ENCODE data around the gene DEPDC5. TPM values are rescaled to one million over a fixed set of nuclear protein-coding genes. Genes with fewer than 3 reads are reported as not detected.

Gene DEPDC5
- total and polyA plus RNA-seq, 12 donors: 14.4 to 35.9 (median 23.1) TPM

GRCh38 chr22:31850135-31850534 is 96.3 kb downstream of the DEPDC5 start:
- Histone ChIP-seq H3K4me1 (replicated peaks in 1 of 2) (peaks cover 0 to 7% of the 10 kb centered on the region in 2 donors), H3K27ac (no peak overlapping the region), H3K4me3 (no peak overlapping the region), H3K9me3 (replicated peaks in 1 of 3) (no peaks in the 10 kb centered on the region), H3K36me3 (replicated peaks in 1 of 2) (peaks cover 0 to 68% of the 10 kb centered on the region in 2 donors), H3K27me3 (no peaks in the 10 kb centered on the region)
- TF ChIP-seq POLR2A (IDR thresholded peaks at IDR 0.05): no peak
- TF ChIP-seq, protein P1, sequence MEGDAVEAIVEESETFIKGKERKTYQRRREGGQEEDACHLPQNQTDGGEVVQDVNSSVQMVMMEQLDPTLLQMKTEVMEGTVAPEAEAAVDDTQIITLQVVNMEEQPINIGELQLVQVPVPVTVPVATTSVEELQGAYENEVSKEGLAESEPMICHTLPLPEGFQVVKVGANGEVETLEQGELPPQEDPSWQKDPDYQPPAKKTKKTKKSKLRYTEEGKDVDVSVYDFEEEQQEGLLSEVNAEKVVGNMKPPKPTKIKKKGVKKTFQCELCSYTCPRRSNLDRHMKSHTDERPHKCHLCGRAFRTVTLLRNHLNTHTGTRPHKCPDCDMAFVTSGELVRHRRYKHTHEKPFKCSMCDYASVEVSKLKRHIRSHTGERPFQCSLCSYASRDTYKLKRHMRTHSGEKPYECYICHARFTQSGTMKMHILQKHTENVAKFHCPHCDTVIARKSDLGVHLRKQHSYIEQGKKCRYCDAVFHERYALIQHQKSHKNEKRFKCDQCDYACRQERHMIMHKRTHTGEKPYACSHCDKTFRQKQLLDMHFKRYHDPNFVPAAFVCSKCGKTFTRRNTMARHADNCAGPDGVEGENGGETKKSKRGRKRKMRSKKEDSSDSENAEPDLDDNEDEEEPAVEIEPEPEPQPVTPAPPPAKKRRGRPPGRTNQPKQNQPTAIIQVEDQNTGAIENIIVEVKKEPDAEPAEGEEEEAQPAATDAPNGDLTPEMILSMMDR (IDR thresholded peaks at IDR 0.05): no peak
- intact Hi-C loops (cut with DNase I): no loop called here
- 63 to 77% (median 69%) methylated on average over 3 of the region's 3 CpGs for WGBS, 4 donors
- no peak for DNase-seq

DNA sequence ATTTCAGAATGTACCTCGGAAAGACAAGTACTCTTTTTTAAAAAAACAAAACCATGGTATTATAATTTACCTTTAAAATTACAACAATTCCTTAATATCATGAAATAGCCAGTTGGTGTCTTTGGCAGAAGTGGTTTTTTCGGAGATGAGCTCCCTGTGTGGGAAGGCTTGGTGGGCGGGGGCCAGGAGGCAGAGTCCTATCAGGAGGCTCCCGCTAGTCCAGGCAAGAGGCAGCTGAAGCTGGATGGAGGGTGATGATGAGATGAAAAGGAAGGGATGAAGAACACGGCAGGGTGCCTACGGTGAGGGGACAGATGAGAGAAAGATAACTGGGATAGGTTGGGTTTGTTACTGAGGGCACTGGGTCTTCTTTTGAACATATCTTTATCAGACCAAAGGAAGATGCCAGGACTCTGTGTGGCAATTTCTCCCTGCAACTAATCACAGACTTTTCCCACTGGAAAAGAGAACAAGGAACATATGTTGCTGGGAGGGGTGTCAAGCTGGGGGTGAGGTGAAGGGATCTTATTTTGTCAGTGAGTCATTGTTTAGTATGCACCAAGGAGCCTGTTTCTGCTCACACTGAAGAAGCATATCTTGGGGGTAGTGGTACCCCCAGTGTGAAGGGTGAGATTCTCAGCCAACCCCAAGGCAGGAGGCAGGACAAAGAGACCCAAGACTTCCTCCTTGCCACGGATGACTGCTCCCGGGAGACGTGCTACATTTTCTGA is 99.0 kb downstream of the DEPDC5 start:
- WGBS, 4 donors: 92 to 95% (median 95%) methylated on average over 9 of the region's 9 CpGs
- no peak for TF ChIP-seq POLR2A (IDR thresholded peaks at IDR 0.05)
- TF ChIP-seq, protein P1 (IDR thresholded peaks at IDR 0.05): no peak
- no peak for DNase-seq
- intact Hi-C loops (cut with DNase I): no loop called here
- Histone ChIP-seq H3K4me3 (no peak overlapping the region), H3K4me1 (replicated peaks in 1 of 2) (peaks cover 0 to 7% of the 10 kb centered on the region in 2 donors), H3K27me3 (no peaks in the 10 kb centered on the region), H3K36me3 (replicated peaks in 1 of 2) (peaks cover 0 to 58% of the 10 kb centered on the region in 2 donors), H3K27ac (no peak overlapping the region), H3K9me3 (replicated peaks in 1 of 3) (no peaks in the 10 kb centered on the region)

DNA sequence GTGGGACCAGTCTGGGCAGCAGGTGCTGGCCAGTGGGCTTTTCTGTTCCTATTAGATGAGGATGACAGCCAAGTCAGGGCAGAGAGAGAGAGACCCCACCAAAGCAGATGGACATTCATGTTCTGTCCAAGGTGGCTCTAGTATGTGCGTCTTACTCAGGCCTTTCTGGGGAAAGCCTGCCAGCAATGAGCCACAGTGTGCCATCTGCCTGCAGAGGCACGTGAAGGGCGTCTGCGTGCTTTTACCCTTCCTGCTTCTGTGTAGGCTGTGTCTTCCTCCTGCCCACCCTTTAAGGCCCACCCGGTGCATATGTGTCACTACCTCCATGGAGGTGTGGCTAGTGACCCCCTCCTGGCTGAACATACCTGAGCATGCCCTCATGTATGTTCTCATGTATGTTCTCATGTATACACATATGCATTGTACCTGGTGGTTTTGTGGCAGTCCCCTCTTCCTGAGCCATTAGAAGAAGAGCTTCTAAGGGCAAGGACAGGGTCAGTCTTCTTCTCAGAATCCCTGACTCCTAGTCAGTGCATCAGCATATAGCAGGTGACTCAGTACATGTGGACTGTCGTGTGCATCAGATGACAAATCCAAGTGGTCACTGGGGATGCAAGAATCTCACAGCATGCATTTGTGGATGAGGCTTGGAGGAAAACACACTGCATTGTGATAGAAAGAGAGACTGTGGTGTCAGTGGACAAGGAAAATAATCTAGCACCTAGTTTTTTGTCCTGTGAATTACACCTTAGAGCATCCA is 100.1 kb downstream of the DEPDC5 start:
- no peak overlapping the region for H3K4me3 ChIP-seq
- TF ChIP-seq POLR2A (IDR thresholded peaks at IDR 0.05): no peak
- TF ChIP-seq, protein P1 (IDR thresholded peaks at IDR 0.05): no peak
- no peak for DNase-seq
- H3K27me3 ChIP-seq: no peaks in the 10 kb centered on the region
- WGBS, 4 donors: 83 to 92% (median 89%) methylated on average over 6 of the region's 6 CpGs
- peaks cover 0 to 50% of the 10 kb centered on the region in 2 donors for H3K36me3 ChIP-seq (replicated peaks in 1 of 2)
- intact Hi-C loops (cut with DNase I): no loop called here
- H3K9me3 ChIP-seq (replicated peaks in 1 of 3): no peaks in the 10 kb centered on the region
- H3K4me1 ChIP-seq (replicated peaks in 1 of 2): peaks cover 0 to 7% of the 10 kb centered on the region in 2 donors
- H3K27ac ChIP-seq: no peak overlapping the region

GRCh38 chr22:31857247-31857646 is 103.4 kb downstream of the DEPDC5 start:
- DNase-seq: peak in 2 of 7 donors; percentile 23 to 80
- Histone ChIP-seq H3K27me3 (no peaks in the 10 kb centered on the region), H3K36me3 (replicated peaks in 1 of 2) (peaks cover 0 to 45% of the 10 kb centered on the region in 2 donors), H3K4me3 (no peak overlapping the region), H3K4me1 (replicated peaks in 1 of 2) (no peaks in the 10 kb centered on the region), H3K27ac (peak overlapping the region in 1 of 5 donors; percentile 44), H3K9me3 (replicated peaks in 1 of 3) (no peaks in the 10 kb centered on the region)
- intact Hi-C loops (cut with DNase I): no loop called here
- no peak for TF ChIP-seq POLR2A (IDR thresholded peaks at IDR 0.05)
- TF ChIP-seq, protein P1 (IDR thresholded peaks at IDR 0.05): no peak
- 64 to 89% (median 80%) methylated on average over 8 to 9 of the region's 9 CpGs for WGBS, 4 donors
